Nephron (organoid): ENCODE measurements around the gene CARD11.
A peak's percentile ranks its signal among the peaks of the same experiment; 100 is the strongest.

Experiments used
- H3K27ac Mint-ChIP-seq, 3 experiments: 2 replicates each; pipeline ENCODE4 v1.8.0; 2020; ENCODE audit warnings: mixed read lengths in 3 of 3, mild to moderate bottlenecking in 2 of 3, moderate library complexity in 1 of 3
- H3K27me3 Mint-ChIP-seq: 2 replicates; pipeline ENCODE4 v1.8.0; 2021; ENCODE audit warnings: low read depth, mild to moderate bottlenecking, moderate library complexity, mixed read lengths
- H3K36me3 Mint-ChIP-seq: 2 replicates; pipeline ENCODE4 v1.8.0; 2020; ENCODE audit warnings: low read depth, mixed read lengths
- H3K4me1 Mint-ChIP-seq: 2 replicates; pipeline ENCODE4 v1.8.0; 2020; ENCODE audit warnings: mixed read lengths
- H3K4me3 Mint-ChIP-seq, 3 experiments: 2 replicates each; pipeline ENCODE4 v1.8.0; 2020; ENCODE audit warnings: mild to moderate bottlenecking in 3 of 3, mixed read lengths in 3 of 3, moderate library complexity in 2 of 3
- H3K9me3 Mint-ChIP-seq: 2 replicates; pipeline ENCODE4 v1.8.0; 2020; ENCODE audit warnings: mixed read lengths
- CTCF ChIP-seq, 3 experiments: fragments of 200-600 bp; sonication (generic); IDR thresholded peaks; one replicate each; pipeline ENCODE4 v1.5.0; 2021; ENCODE audit warnings: antibody characterized with exemption in 3 of 3; ENCODE audit not compliant: unreplicated experiment in 3 of 3

CARD11 gene

GRCh38 chr7:2941216-2941859 is 102.3 kb downstream of the CARD11 start:
- TF ChIP-seq CTCF (IDR thresholded peaks at IDR 0.05; ENCODE audit: unreplicated experiment in 3 of 3): no peak
- H3K4me3 Mint-ChIP-seq: peak overlapping the region in 1 of 3 experiments; percentile 27

GRCh38 chr7:2940466-2940865 is 103.2 kb downstream of the CARD11 start:
- Mint-ChIP-seq H3K9me3 (no peaks in the 10 kb centered on the region), H3K27ac (no peak overlapping the region), H3K4me3 (no peak overlapping the region), H3K27me3 (peaks cover 60% of the 10 kb centered on the region), H3K36me3 (no peaks in the 10 kb centered on the region), H3K4me1 (peaks cover 8% of the 10 kb centered on the region)
- no peak for TF ChIP-seq CTCF (IDR thresholded peaks at IDR 0.05; ENCODE audit: unreplicated experiment in 3 of 3)

More at GRCh38 chr7:2941216-2941859, 102.3 kb downstream of the CARD11 start:
- H3K27ac Mint-ChIP-seq: no peak overlapping the region
- H3K27me3 Mint-ChIP-seq: peaks cover 57% of the 10 kb centered on the region
- H3K36me3 Mint-ChIP-seq: no peaks in the 10 kb centered on the region
- H3K4me1 Mint-ChIP-seq: peaks cover 8% of the 10 kb centered on the region
- H3K9me3 Mint-ChIP-seq: no peaks in the 10 kb centered on the region

GRCh38 chr7:2939193-2939885 is 104.3 kb downstream of the CARD11 start:
- TF ChIP-seq CTCF (IDR thresholded peaks at IDR 0.05; ENCODE audit: unreplicated experiment in 3 of 3): no peak
- no peaks in the 10 kb centered on the region for H3K9me3 Mint-ChIP-seq
- H3K4me1 Mint-ChIP-seq: peaks cover 8% of the 10 kb centered on the region
- no peak overlapping the region for H3K4me3 Mint-ChIP-seq
- H3K27me3 Mint-ChIP-seq: peaks cover 68% of the 10 kb centered on the region
- no peak overlapping the region for H3K27ac Mint-ChIP-seq
- no peaks in the 10 kb centered on the region for H3K36me3 Mint-ChIP-seq

GRCh38 chr7:2938514-2939192 is 105.0 kb downstream of the CARD11 start:
- TF ChIP-seq CTCF (IDR thresholded peaks at IDR 0.05; ENCODE audit: unreplicated experiment in 3 of 3): no peak
- H3K27ac Mint-ChIP-seq: no peak overlapping the region
- H3K27me3 Mint-ChIP-seq: peaks cover 69% of the 10 kb centered on the region
- no peaks in the 10 kb centered on the region for H3K9me3 Mint-ChIP-seq
- peaks cover 8% of the 10 kb centered on the region for H3K4me1 Mint-ChIP-seq
- no peak overlapping the region for H3K4me3 Mint-ChIP-seq
- H3K36me3 Mint-ChIP-seq: no peaks in the 10 kb centered on the region

GRCh38 chr7:2937701-2938513 is 105.8 kb downstream of the CARD11 start:
- H3K4me1 Mint-ChIP-seq: peaks cover 8% of the 10 kb centered on the region
- no peak for TF ChIP-seq CTCF (IDR thresholded peaks at IDR 0.05; ENCODE audit: unreplicated experiment in 3 of 3)

More at GRCh38 chr7:2937701-2938513, 105.8 kb downstream of the CARD11 start:
- H3K36me3 Mint-ChIP-seq: no peaks in the 10 kb centered on the region
- H3K9me3 Mint-ChIP-seq: no peaks in the 10 kb centered on the region
- peaks cover 68% of the 10 kb centered on the region for H3K27me3 Mint-ChIP-seq
- H3K27ac Mint-ChIP-seq: no peak overlapping the region
- H3K4me3 Mint-ChIP-seq: no peak overlapping the region
